ENCODE measurements around the gene FZD10. TPM values are rescaled to one million over a fixed set of nuclear protein-coding genes. Genes with fewer than 3 reads are reported as not detected.

The FZD10 gene
- total and polyA plus RNA-seq, 2 experiments from 2014 or later = 0.15 TPM; not detected in 1

GRCh38 chr12:130152386-130152785 is 9.9 kb upstream of the FZD10 start:
- TF ChIP-seq CTCF (IDR thresholded peaks at IDR 0.05; ENCODE audit: low read depth, low read length) = no peak
- no peak for DNase-seq (ENCODE audit: low read depth in 1 of 2, low spot score in 1 of 2)
- no peaks in the 10 kb centered on the region for H3K9me3 ChIP-seq (ENCODE audit: low read depth)
- peaks cover 85% of the 10 kb centered on the region for H3K27me3 ChIP-seq
- no peak overlapping the region for H3K4me3 ChIP-seq
- no peaks in the 10 kb centered on the region for H3K36me3 ChIP-seq
- no peak overlapping the region for H3K27ac ChIP-seq
- no peaks in the 10 kb centered on the region for H3K4me1 ChIP-seq (ENCODE audit: low read depth)

- H3K36me3 ChIP-seq = no peaks in the 10 kb centered on the region
- H3K27ac ChIP-seq = no peak overlapping the region
- no peak for TF ChIP-seq CTCF (IDR thresholded peaks at IDR 0.05; ENCODE audit: low read depth, low read length)
- DNase-seq (ENCODE audit: low read depth in 1 of 2, low spot score in 1 of 2) = no peak
- H3K9me3 ChIP-seq (ENCODE audit: low read depth) = no peaks in the 10 kb centered on the region
- peaks cover 86% of the 10 kb centered on the region for H3K27me3 ChIP-seq
- no peak overlapping the region for H3K4me3 ChIP-seq
- no peaks in the 10 kb centered on the region for H3K4me1 ChIP-seq (ENCODE audit: low read depth)
Observed at GRCh38 chr12:130153803-130154202, 8.5 kb upstream of the FZD10 start.

GRCh38 chr12:130154276-130155070 is 7.8 kb upstream of the FZD10 start:
- no peaks in the 10 kb centered on the region for H3K4me1 ChIP-seq (ENCODE audit: low read depth)
- no peaks in the 10 kb centered on the region for H3K36me3 ChIP-seq
- peaks cover 86% of the 10 kb centered on the region for H3K27me3 ChIP-seq
- DNase-seq (ENCODE audit: low read depth in 1 of 2, low spot score in 1 of 2) = no peak
- no peak for TF ChIP-seq CTCF (IDR thresholded peaks at IDR 0.05; ENCODE audit: low read depth, low read length)
- H3K27ac ChIP-seq = no peak overlapping the region
- no peak overlapping the region for H3K4me3 ChIP-seq
- no peaks in the 10 kb centered on the region for H3K9me3 ChIP-seq (ENCODE audit: low read depth)

- TF ChIP-seq CTCF (IDR thresholded peaks at IDR 0.05; ENCODE audit: low read depth, low read length) = no peak
- Histone ChIP-seq H3K27ac (no peak overlapping the region), H3K4me1 (ENCODE audit: low read depth) (no peaks in the 10 kb centered on the region), H3K9me3 (ENCODE audit: low read depth) (no peaks in the 10 kb centered on the region), H3K36me3 (no peaks in the 10 kb centered on the region), H3K4me3 (no peak overlapping the region), H3K27me3 (peaks cover 86% of the 10 kb centered on the region)
- DNase-seq (ENCODE audit: low read depth in 1 of 2, low spot score in 1 of 2) = no peak
Observed at GRCh38 chr12:130155416-130156073, 6.7 kb upstream of the FZD10 start.

- Histone ChIP-seq H3K27ac (no peak overlapping the region), H3K27me3 (peaks cover 92% of the 10 kb centered on the region), H3K4me1 (ENCODE audit: low read depth) (no peaks in the 10 kb centered on the region), H3K9me3 (ENCODE audit: low read depth) (no peaks in the 10 kb centered on the region), H3K36me3 (no peaks in the 10 kb centered on the region), H3K4me3 (no peak overlapping the region)
- DNase-seq (ENCODE audit: low read depth in 1 of 2, low spot score in 1 of 2) = no peak
- TF ChIP-seq CTCF (IDR thresholded peaks at IDR 0.05; ENCODE audit: low read depth, low read length) = no peak
Observed at GRCh38 chr12:130156652-130157275, 5.5 kb upstream of the FZD10 start.

Data from cardiac muscle cell (in vitro differentiated cells and primary cell).